CD4-positive, alpha-beta T cell treated with Interleukin-15 for 4 hours (primary cell): ENCODE measurements around the gene HPGDS.

Source experiments
- DNase-seq: peaks from one replicate; pipeline ENCODE4 v3.0.0-alpha.2; 2020; ENCODE audit warnings: low spot score

Gene HPGDS

DNA sequence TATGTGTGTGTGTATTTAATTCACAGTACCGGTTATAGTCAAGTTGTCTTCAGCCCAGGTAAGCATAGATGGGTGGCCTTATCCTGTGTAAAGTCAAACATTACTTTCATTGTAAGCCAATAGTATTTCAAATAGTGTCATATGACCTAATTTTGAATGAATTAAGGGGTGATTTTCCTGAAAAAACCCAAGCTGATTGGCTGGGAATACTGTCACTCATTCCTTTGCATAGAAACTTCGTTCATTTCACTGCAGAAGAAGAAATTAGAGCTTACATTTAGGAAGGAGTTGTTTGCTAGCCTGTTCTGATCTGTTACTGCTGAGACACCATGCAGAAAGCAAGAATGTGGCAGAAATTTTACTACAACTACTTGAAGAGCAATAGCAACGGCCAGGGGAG lies 89.6 kb downstream of the HPGDS start:
- no peak for DNase-seq

DNA sequence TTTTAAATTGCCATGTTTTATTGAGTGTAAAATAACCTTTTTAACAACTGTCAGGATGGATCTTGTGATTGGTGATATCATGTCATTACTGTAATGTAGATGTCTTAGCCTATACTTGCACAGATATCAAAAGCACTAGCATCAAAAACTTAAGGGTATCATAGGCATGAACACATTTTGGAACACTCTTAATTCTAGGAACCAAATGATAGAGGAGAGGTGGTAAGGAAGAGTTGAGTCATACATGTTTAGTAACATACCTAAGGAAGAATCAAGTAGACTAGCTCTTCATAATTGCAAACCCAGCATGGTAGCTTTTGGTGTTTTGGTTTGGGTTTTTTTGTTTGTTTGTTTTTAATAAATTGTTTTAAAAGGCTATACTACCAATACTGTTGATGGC lies 91.5 kb downstream of the HPGDS start:
- no peak for DNase-seq
